Chondrocyte (in vitro differentiated cells): Measurements from ENCODE around the gene SPTBN1. TPM values are rescaled to one million over a fixed set of nuclear protein-coding genes. Genes with fewer than 3 reads are reported as not detected.

ENCODE experiments used
- DNase-seq: peaks from one replicate; pipeline ENCODE4 v3.0.0; 2021; ENCODE audit warnings: mixed read lengths, low spot score
- H3K27ac Mint-ChIP-seq: one replicate; pipeline ENCODE4 v1.8.0; 2021; ENCODE audit warnings: mild to moderate bottlenecking, moderate library complexity, mixed read lengths; ENCODE audit not compliant: unreplicated experiment
- H3K27me3 Mint-ChIP-seq: 2 replicates; pipeline ENCODE4 v1.8.0; 2021; ENCODE audit warnings: low read depth, mixed read lengths
- H3K36me3 Mint-ChIP-seq: 2 replicates; pipeline ENCODE4 v1.8.0; 2021; ENCODE audit warnings: low read depth, mixed read lengths
- H3K4me1 Mint-ChIP-seq: 2 replicates; pipeline ENCODE4 v1.8.0; 2021; ENCODE audit warnings: low read depth, mild to moderate bottlenecking, mixed read lengths
- H3K4me3 Mint-ChIP-seq: one replicate; pipeline ENCODE4 v1.8.0; 2021; ENCODE audit warnings: mild to moderate bottlenecking, moderate library complexity, mixed read lengths; ENCODE audit not compliant: unreplicated experiment
- H3K9me3 Mint-ChIP-seq: 2 replicates; pipeline ENCODE4 v1.8.0; 2021; ENCODE audit warnings: low read depth, mixed read lengths
- CTCF ChIP-seq: fragments of 200-600 bp; sonication (generic); IDR thresholded peaks from 2 replicates; pipeline ENCODE4 v1.5.0; 2021; ENCODE audit warnings: antibody characterized with exemption, mild to moderate bottlenecking, moderate library complexity
- total RNA-seq: library from RNA; stranded (reverse); gene quantifications from 3 replicates; pipeline ENCODE4 v1.2.1, GENCODE V29; 2021

SPTBN1 gene
- total RNA-seq, 1 donor from 2014 or later: 297 TPM

DNA sequence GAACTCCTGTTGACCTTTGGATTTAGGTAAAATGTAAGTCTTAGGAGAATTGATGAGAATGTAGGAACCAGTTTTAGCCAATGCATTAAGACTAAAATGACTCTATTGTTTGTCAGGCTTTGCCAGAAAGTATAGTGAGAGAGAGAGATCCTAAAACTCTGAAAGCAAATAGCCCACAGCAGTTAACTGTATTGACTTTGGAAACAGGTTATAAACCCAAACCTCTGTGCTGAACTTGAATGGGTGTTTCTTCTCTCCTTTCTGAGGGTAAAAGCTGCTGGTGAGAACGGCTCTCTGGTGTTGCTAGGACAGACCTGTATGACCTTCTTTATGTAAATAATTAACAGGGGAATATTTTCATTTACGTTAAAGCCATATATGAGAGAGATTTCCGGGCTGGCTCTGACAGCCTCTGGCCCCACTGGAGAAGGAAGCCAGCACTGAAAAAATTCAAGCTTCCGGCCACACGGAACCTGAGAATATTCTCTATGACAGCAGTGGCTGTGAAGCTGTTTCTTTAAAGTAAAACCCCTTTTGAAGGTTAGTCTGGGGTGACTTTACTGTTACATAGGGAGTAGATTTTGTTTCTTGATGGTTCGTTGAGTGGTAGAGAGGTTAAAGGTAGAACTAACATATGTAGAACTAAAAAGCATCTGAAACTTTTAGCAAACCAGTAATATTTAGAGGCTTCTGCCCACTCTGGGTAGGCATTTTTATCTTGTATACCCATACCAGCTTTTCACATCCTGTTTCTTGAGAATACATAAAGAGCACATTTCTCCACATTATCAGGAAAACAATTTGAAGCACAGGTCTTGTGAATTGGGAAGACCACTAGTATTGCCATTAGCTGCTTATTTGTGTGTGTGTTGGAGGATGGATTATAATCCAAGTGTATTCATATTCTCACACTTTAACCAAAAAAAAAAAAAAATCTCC is 123.8 kb downstream of the SPTBN1 start:
- DNase-seq: no peak
- H3K4me1 Mint-ChIP-seq: peaks cover 62% of the 10 kb centered on the region
- H3K36me3 Mint-ChIP-seq: peaks cover 2% of the 10 kb centered on the region
- H3K9me3 Mint-ChIP-seq: no peaks in the 10 kb centered on the region
- peak overlapping the region; percentile 26 for H3K4me3 Mint-ChIP-seq
- H3K27me3 Mint-ChIP-seq: no peaks in the 10 kb centered on the region
- peak overlapping the region; percentile 76 for H3K27ac Mint-ChIP-seq
- no peak for TF ChIP-seq CTCF

DNA sequence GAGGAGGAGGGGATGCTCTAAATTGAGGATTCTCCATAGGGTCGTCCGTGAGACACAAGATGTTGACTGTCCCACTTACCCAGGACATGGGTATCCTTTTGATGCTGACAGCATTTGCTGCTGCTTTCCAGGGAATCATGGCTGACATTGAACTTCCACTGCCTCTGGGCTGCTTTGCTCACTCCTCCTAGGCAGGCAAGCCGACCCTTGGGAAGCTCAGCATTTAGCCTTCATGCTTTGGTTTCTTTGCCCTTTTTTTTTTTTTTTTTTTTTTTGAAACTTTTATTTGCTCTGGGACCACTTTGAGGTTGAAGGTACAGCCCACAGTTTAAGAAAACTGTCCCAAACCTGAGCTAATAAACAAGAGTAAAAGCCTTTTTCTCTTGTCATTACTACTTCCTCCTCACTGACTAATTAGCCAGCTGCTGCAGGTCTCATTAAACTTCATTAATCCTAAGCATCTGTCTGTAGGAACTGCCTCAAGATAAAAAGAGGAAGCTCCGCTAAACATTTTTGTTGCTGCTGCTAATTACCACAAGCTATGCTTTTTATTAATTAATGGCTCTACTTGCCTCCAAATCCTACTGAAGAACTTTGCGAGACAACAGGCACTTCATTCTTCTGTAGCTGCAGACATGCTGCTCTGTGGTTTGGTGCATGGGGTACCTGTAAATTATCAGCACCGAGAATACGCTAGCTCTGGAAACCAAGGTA is 125.4 kb downstream of the SPTBN1 start:
- Mint-ChIP-seq H3K4me1 (peaks cover 56% of the 10 kb centered on the region), H3K9me3 (no peaks in the 10 kb centered on the region), H3K36me3 (no peaks in the 10 kb centered on the region), H3K27me3 (no peaks in the 10 kb centered on the region), H3K27ac (no peak overlapping the region), H3K4me3 (no peak overlapping the region)
- no peak for DNase-seq
- no peak for TF ChIP-seq CTCF

DNA sequence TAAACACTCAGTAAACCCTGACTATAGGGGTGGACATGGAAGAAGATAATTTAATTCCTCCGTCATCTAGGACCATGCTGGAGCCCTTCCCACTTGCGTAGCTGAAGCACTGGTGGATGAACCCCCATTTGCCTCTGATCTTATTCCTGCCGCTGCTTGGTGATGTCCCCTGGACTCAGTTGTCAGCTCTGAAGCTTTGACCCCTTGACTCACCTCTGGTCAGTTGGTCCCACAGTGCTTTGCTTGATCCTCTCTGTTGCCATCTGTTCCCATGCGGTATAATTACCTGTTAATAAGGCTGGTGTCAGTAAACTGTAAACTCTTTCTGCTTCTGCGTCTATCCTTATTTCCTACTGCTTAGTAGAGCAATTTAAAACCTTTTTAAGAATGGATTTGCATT is 126.9 kb downstream of the SPTBN1 start:
- Mint-ChIP-seq H3K4me3 (no peak overlapping the region), H3K9me3 (no peaks in the 10 kb centered on the region), H3K36me3 (no peaks in the 10 kb centered on the region), H3K4me1 (peaks cover 46% of the 10 kb centered on the region), H3K27me3 (no peaks in the 10 kb centered on the region), H3K27ac (no peak overlapping the region)
- no peak for TF ChIP-seq CTCF
- DNase-seq: no peak

GRCh38 chr2:54584598-54584997 is 128.5 kb downstream of the SPTBN1 start:
- H3K4me1 Mint-ChIP-seq: peaks cover 36% of the 10 kb centered on the region
- H3K9me3 Mint-ChIP-seq: no peaks in the 10 kb centered on the region
- H3K36me3 Mint-ChIP-seq: no peaks in the 10 kb centered on the region
- H3K4me3 Mint-ChIP-seq: no peak overlapping the region
- no peaks in the 10 kb centered on the region for H3K27me3 Mint-ChIP-seq
- TF ChIP-seq CTCF: no peak
- DNase-seq: no peak
- H3K27ac Mint-ChIP-seq: no peak overlapping the region

DNA sequence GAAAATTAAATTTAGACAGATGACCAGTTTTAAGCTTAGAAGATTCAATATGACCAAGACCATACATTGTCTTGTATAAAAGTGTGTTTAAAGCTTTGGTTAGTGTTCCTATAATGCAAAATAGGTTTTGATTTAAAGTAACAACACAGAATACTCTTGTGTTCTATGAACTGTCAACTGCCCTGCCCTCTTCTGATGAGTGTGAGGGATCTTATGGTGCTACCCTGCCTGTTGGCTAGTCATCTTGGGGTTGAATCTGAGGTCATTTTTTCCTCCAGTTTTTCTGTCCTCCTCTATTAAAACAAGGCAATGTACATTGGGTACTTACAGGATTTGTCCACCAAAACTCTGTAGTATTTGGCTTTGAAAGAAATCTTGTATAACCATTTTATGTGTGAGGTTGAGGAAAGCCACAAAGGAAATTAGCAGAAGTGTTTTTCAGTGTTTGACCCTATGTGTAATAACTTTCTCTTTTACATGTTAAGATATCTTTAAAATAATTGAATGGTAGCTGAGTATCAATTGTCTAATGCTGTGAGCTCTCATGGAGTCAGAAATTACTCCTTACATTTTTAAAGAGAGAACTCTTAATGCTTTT is 129.1 kb downstream of the SPTBN1 start:
- TF ChIP-seq CTCF: no peak
- Mint-ChIP-seq H3K9me3 (no peaks in the 10 kb centered on the region), H3K27me3 (no peaks in the 10 kb centered on the region), H3K4me1 (peaks cover 36% of the 10 kb centered on the region), H3K36me3 (no peaks in the 10 kb centered on the region), H3K27ac (no peak overlapping the region), H3K4me3 (no peak overlapping the region)
- no peak for DNase-seq
